GM23338 (cell line): ENCODE results near the gene SMYD3. TPM values are rescaled to one million over a fixed set of nuclear protein-coding genes. Genes with fewer than 3 reads are reported as not detected.
"Not testable (repeated sequence)": the region's sequence is repeated elsewhere in the genome, so short reads cannot be mapped to it uniquely, and the experiment has no call there.

ENCODE experiments used
- ATAC-seq: fragments of 200-7000 bp; cut with Tn5 transposase; 3 replicates; pipeline ENCODE4 v1.9.1; 2020
- DNase-seq: peaks from one replicate; pipeline ENCODE4 v3.0.0-alpha.2; 2015; ENCODE audit warnings: low spot score
- H2AFZ ChIP-seq: fragments of 200-600 bp; sonication (generic); 2 replicates; pipeline ENCODE4 v1.8.0; 2016; ENCODE audit warnings: antibody characterized with exemption, mild to moderate bottlenecking, moderate library complexity
- H3F3A ChIP-seq: fragments of 200-600 bp; sonication (generic); replicated peaks from 2 replicates; pipeline ENCODE4 v1.8.0; 2017; ENCODE audit warnings: antibody characterized with exemption, mixed run types, low read depth
- H3K27ac ChIP-seq: fragments of 200-600 bp; sonication (generic); 2 replicates; pipeline ENCODE4 v1.6.1; 2016; ENCODE audit warnings: low read depth
- H3K27me3 ChIP-seq: fragments of 200-600 bp; sonication (generic); 2 replicates; pipeline ENCODE4 v1.8.0; 2016; ENCODE audit warnings: mild to moderate bottlenecking, mixed run types, moderate library complexity; ENCODE audit not compliant: insufficient read depth
- H3K36me3 ChIP-seq: fragments of 200-600 bp; sonication (generic); 2 replicates; pipeline ENCODE4 v1.8.0; 2016; ENCODE audit warnings: mild to moderate bottlenecking; ENCODE audit not compliant: insufficient read depth
- H3K4me1 ChIP-seq: fragments of 200-600 bp; sonication (generic); 2 replicates; pipeline ENCODE4 v1.8.0; 2016; ENCODE audit warnings: mild to moderate bottlenecking, moderate library complexity; ENCODE audit not compliant: insufficient read depth
- H3K4me2 ChIP-seq: fragments of 200-600 bp; sonication (generic); 2 replicates; pipeline ENCODE4 v1.7.1; 2017; ENCODE audit warnings: mixed run types
- H3K4me3 ChIP-seq: fragments of 200-600 bp; sonication (generic); 2 replicates; pipeline ENCODE4 v1.6.1; 2016; ENCODE audit warnings: mixed run types
- H3K79me2 ChIP-seq: fragments of 200-600 bp; sonication (generic); replicated peaks from 2 replicates; pipeline ENCODE4 v1.8.0; 2017; ENCODE audit warnings: mild to moderate bottlenecking; ENCODE audit not compliant: insufficient read depth
- H3K9me2 ChIP-seq: fragments of 200-600 bp; sonication (generic); 2 replicates; pipeline ENCODE4 v1.8.0; 2017; ENCODE audit not compliant: insufficient read depth
- H4K20me1 ChIP-seq: fragments of 200-600 bp; sonication (generic); replicated peaks from 2 replicates; pipeline ENCODE4 v1.8.0; 2017; ENCODE audit warnings: mild to moderate bottlenecking; ENCODE audit not compliant: insufficient read depth
- H3K27ac Mint-ChIP-seq: 2 replicates; pipeline ENCODE4 v1.8.0; 2020; ENCODE audit warnings: inconsistent platforms, mild to moderate bottlenecking, moderate library complexity, mixed read lengths
- H3K27me3 Mint-ChIP-seq: 3 replicates; pipeline ENCODE4 v1.8.0; 2022; ENCODE audit warnings: low read depth, mild to moderate bottlenecking, moderate library complexity, mixed read lengths, inconsistent platforms; ENCODE audit not compliant: insufficient read depth, poor library complexity
- H3K36me3 Mint-ChIP-seq: 3 replicates; pipeline ENCODE4 v1.8.0; 2021; ENCODE audit warnings: low read depth, mild to moderate bottlenecking, inconsistent platforms, moderate library complexity, mixed read lengths
- H3K4me1 Mint-ChIP-seq: 3 replicates; pipeline ENCODE4 v1.8.0; 2020; ENCODE audit warnings: mild to moderate bottlenecking, inconsistent platforms, mixed read lengths
- H3K4me3 Mint-ChIP-seq: 3 replicates; pipeline ENCODE4 v1.8.0; 2021; ENCODE audit warnings: moderate library complexity, mild to moderate bottlenecking, inconsistent platforms, mixed read lengths
- H3K9me3 Mint-ChIP-seq: 3 replicates; pipeline ENCODE4 v1.8.0; 2020; ENCODE audit warnings: moderate library complexity, mild to moderate bottlenecking, inconsistent platforms, mixed read lengths
- EZH2 ChIP-seq: fragments of 200-600 bp; sonication (generic); IDR thresholded peaks from one replicate; pipeline ENCODE4 v1.8.0; 2017; ENCODE audit warnings: antibody characterized with exemption, mild to moderate bottlenecking, low read depth; ENCODE audit not compliant: unreplicated experiment
- EZH2phosphoT487 ChIP-seq: fragments of 200-600 bp; sonication (generic); IDR thresholded peaks from one replicate; pipeline ENCODE4 v1.8.1; 2018; ENCODE audit warnings: antibody characterized with exemption; ENCODE audit not compliant: unreplicated experiment
- JUNB ChIP-seq: IDR thresholded peaks from one replicate; pipeline ENCODE4 v1.6.1; 2016; ENCODE audit warnings: antibody characterized with exemption; ENCODE audit not compliant: unreplicated experiment
- NANOG ChIP-seq: IDR thresholded peaks from 2 replicates; pipeline ENCODE4 v1.6.1; 2016; ENCODE audit warnings: antibody characterized with exemption, borderline replicate concordance
- POLR2AphosphoS5 ChIP-seq: IDR thresholded peaks from 2 replicates; pipeline ENCODE4 v1.6.1; 2016; ENCODE audit warnings: antibody characterized with exemption, low read depth
- STAT1 ChIP-seq: IDR thresholded peaks from one replicate; pipeline ENCODE4 v1.6.1; 2016; ENCODE audit warnings: antibody characterized with exemption; ENCODE audit not compliant: unreplicated experiment
- ZNF114 ChIP-seq: fragments of 250-450 bp; sonication (Bioruptor Pico); IDR thresholded peaks from 2 replicates; pipeline ENCODE4 v1.5.0; 2020; ENCODE audit warnings: mild to moderate bottlenecking, moderate library complexity
- polyA plus RNA-seq: library from polyadenylated mRNA; unstranded; fragments of >200 nt; fragmentation: Nextera tagmentation; extraction: Ambion mirVana; gene quantifications from 2 replicates; pipeline ENCODE4 v1.2.1, GENCODE V29; 2016
- total RNA-seq: library from RNA; depleted of rRNA; stranded (reverse); fragments of >200 nt; shearing (Covaris generic); gene quantifications from 2 replicates; pipeline ENCODE4 v1.2.3, GENCODE V29; 2014
- TF ChIP-seq, protein P1 (sequence below): IDR thresholded peaks from 2 replicates; pipeline ENCODE4 v1.6.1; 2016; ENCODE audit warnings: antibody characterized with exemption
- TF ChIP-seq, protein P2 (sequence below), 2 experiments: fragments of 200-600 bp in 1 of 2; sonication (generic) in 1 of 2; conservative IDR thresholded peaks; 2 replicates each; pipeline versions ENCODE4 v1.5.1 to v1.6.1; 2016 to 2017; ENCODE audit warnings: antibody characterized with exemption in 2 of 2, low read depth in 2 of 2, mild to moderate bottlenecking in 2 of 2, moderate library complexity in 1 of 2
- TF ChIP-seq, protein P3 (sequence below): IDR thresholded peaks from one replicate; pipeline ENCODE4 v1.6.1; 2018; ENCODE audit warnings: antibody characterized with exemption; ENCODE audit not compliant: unreplicated experiment

The SMYD3 gene
- total and polyA plus RNA-seq, 2 experiments from 2014 or later: 31.8 to 34.4 TPM

DNA sequence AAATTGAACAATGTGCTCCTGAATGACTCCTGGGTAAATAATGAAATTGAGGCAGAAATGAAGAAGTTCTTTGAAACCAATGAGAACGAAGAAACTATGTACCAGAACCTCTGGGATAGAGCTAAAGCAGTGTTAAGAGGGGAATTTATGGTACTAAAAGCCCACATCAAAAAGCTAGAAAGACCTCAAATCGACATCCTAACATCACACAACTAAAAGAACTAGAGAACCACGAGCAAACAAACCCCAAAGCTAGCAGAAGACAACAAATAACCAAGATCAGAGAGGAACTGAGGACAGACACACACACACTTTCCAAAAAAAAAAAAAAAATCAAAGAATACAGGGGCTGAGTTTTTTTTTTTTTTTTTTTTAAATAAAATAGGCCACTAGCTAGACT, 564.2 kb downstream of the SMYD3 start:
- no peaks in the 10 kb centered on the region for H3F3A ChIP-seq
- no peak for TF ChIP-seq EZH2phosphoT487
- TF ChIP-seq, protein P1, sequence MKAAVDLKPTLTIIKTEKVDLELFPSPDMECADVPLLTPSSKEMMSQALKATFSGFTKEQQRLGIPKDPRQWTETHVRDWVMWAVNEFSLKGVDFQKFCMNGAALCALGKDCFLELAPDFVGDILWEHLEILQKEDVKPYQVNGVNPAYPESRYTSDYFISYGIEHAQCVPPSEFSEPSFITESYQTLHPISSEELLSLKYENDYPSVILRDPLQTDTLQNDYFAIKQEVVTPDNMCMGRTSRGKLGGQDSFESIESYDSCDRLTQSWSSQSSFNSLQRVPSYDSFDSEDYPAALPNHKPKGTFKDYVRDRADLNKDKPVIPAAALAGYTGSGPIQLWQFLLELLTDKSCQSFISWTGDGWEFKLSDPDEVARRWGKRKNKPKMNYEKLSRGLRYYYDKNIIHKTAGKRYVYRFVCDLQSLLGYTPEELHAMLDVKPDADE: no peak
- no peak for TF ChIP-seq JUNB
- TF ChIP-seq EZH2: no peak
- no peak for TF ChIP-seq POLR2AphosphoS5
- TF ChIP-seq ZNF114 (CRISPR knock-in tag): no peak
- H3K9me3 Mint-ChIP-seq: peaks cover 20% of the 10 kb centered on the region; the same call in 2 of the 3 replicates
- H3K36me3 ChIP-seq: no peaks in the 10 kb centered on the region
- no peak overlapping the region for H3K4me3 ChIP-seq
- H4K20me1 ChIP-seq: no peaks in the 10 kb centered on the region
- H3K4me1 Mint-ChIP-seq: peaks cover 14% of the 10 kb centered on the region
- no peaks in the 10 kb centered on the region for H3K79me2 ChIP-seq
- no peaks in the 10 kb centered on the region for H3K9me2 ChIP-seq
- H3K27me3 ChIP-seq: no peaks in the 10 kb centered on the region
- H3K36me3 Mint-ChIP-seq: peaks cover 7% of the 10 kb centered on the region; the same call in 1 of the 3 replicates
- peaks cover 8% of the 10 kb centered on the region for H3K27me3 Mint-ChIP-seq
- H3K27ac Mint-ChIP-seq: no peak overlapping the region
- no peak for ATAC-seq
- no peak for DNase-seq
- no peak overlapping the region for H3K4me2 ChIP-seq
- H3K27ac ChIP-seq: no peak overlapping the region
- peaks cover 3% of the 10 kb centered on the region; the same call in 1 of the 2 replicates for H3K4me1 ChIP-seq
- no peak overlapping the region for H3K4me3 Mint-ChIP-seq
- H2AFZ ChIP-seq: no peak overlapping the region

DNA sequence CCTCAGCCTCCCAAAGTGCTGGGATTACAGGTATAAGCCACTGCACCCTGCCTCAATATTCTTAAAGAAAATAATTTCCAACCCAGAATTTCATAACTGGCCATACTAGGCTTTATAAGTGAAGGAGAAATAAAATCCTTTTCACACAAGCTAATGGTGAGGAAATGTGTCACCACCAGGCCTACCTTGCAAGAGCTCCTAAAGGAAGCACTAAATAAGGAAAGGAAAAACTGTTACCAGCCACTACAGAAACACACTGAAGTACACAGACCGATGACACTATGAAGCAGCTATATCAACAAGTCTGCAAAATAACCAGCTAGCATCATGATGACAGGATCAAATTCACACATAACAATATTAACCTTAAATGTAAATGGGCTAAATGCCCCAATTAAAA, 565.3 kb downstream of the SMYD3 start:
- H4K20me1 ChIP-seq, H3K36me3 ChIP-seq, H3K4me3 Mint-ChIP-seq, H3K27ac ChIP-seq, ATAC-seq, H3K4me3 ChIP-seq, H3K27me3 ChIP-seq, H3K4me1 ChIP-seq, H3K4me2 ChIP-seq, H3K27me3 Mint-ChIP-seq, H3K27ac Mint-ChIP-seq, H3K36me3 Mint-ChIP-seq, H3F3A ChIP-seq, H3K79me2 ChIP-seq, H3K9me2 ChIP-seq, H2AFZ ChIP-seq, DNase-seq: not testable (repeated sequence)
- H3K4me1 Mint-ChIP-seq: peaks cover 14% of the 10 kb centered on the region
- peaks cover 20% of the 10 kb centered on the region; the same call in 2 of the 3 replicates for H3K9me3 Mint-ChIP-seq

DNA sequence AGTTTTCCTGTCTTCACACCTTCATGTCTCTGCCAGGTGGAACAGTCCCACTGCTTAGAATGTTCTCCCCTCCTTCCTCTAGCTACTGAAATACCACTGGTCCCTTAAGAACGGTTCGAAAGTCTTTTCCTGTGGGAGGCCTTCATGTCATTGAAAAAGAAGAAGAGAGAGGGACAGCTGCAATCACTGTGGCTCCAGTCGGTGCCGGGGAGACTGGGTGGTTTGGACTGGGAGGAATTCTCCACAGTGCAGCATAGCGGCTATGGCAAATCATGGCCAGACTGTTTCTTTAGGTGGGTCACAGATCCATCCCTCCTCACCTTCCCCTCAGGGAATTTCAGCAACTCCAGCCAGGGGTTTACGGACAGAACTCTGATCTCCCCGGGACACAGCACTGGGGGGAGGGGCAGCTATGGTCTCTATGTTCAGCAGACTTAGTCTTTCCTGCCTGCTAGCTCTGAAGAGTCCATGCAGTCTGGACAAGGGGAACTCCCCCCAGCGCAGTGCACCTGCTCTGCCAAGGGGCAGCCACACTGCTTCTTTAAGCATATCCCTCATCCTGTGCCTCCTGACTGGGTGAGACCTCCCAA, 567.2 kb downstream of the SMYD3 start:
- no peaks in the 10 kb centered on the region for H3K36me3 ChIP-seq
- H3K27ac Mint-ChIP-seq: no peak overlapping the region
- no peaks in the 10 kb centered on the region for H3K27me3 ChIP-seq
- H3K36me3 Mint-ChIP-seq: 0 out of 3 replicates have a peak, but pooled peaks cover 2% of the 10 kb centered on the region
- DNase-seq: peak; percentile 22
- no peaks in the 10 kb centered on the region for H3F3A ChIP-seq
- H3K79me2 ChIP-seq: no peaks in the 10 kb centered on the region
- no peak overlapping the region for H2AFZ ChIP-seq
- H3K4me3 Mint-ChIP-seq: no peak overlapping the region
- ATAC-seq: peak; percentile 55; the same call in 2 of the 3 replicates
- H3K4me1 ChIP-seq: peaks cover 10% of the 10 kb centered on the region
- peaks cover 16% of the 10 kb centered on the region for H3K4me1 Mint-ChIP-seq
- H3K9me3 Mint-ChIP-seq: peaks cover 10% of the 10 kb centered on the region; the same call in 2 of the 3 replicates
- H3K4me2 ChIP-seq: no peak overlapping the region
- no peak overlapping the region for H3K4me3 ChIP-seq
- no peaks in the 10 kb centered on the region for H3K9me2 ChIP-seq
- no peaks in the 10 kb centered on the region for H4K20me1 ChIP-seq
- peaks cover 8% of the 10 kb centered on the region for H3K27me3 Mint-ChIP-seq
- H3K27ac ChIP-seq: no peak overlapping the region
- TF ChIP-seq POLR2AphosphoS5 (no peak), JUNB (no peak), NANOG (no peak), ZNF114 (CRISPR knock-in tag) (no peak), STAT1 (no peak)
- TF ChIP-seq, protein P1: no peak
- TF ChIP-seq, protein P2, sequence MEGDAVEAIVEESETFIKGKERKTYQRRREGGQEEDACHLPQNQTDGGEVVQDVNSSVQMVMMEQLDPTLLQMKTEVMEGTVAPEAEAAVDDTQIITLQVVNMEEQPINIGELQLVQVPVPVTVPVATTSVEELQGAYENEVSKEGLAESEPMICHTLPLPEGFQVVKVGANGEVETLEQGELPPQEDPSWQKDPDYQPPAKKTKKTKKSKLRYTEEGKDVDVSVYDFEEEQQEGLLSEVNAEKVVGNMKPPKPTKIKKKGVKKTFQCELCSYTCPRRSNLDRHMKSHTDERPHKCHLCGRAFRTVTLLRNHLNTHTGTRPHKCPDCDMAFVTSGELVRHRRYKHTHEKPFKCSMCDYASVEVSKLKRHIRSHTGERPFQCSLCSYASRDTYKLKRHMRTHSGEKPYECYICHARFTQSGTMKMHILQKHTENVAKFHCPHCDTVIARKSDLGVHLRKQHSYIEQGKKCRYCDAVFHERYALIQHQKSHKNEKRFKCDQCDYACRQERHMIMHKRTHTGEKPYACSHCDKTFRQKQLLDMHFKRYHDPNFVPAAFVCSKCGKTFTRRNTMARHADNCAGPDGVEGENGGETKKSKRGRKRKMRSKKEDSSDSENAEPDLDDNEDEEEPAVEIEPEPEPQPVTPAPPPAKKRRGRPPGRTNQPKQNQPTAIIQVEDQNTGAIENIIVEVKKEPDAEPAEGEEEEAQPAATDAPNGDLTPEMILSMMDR (conservative IDR thresholded peaks at IDR 0.05; ENCODE audit: low read depth in 2 of 2): no peak
- TF ChIP-seq, protein P3, sequence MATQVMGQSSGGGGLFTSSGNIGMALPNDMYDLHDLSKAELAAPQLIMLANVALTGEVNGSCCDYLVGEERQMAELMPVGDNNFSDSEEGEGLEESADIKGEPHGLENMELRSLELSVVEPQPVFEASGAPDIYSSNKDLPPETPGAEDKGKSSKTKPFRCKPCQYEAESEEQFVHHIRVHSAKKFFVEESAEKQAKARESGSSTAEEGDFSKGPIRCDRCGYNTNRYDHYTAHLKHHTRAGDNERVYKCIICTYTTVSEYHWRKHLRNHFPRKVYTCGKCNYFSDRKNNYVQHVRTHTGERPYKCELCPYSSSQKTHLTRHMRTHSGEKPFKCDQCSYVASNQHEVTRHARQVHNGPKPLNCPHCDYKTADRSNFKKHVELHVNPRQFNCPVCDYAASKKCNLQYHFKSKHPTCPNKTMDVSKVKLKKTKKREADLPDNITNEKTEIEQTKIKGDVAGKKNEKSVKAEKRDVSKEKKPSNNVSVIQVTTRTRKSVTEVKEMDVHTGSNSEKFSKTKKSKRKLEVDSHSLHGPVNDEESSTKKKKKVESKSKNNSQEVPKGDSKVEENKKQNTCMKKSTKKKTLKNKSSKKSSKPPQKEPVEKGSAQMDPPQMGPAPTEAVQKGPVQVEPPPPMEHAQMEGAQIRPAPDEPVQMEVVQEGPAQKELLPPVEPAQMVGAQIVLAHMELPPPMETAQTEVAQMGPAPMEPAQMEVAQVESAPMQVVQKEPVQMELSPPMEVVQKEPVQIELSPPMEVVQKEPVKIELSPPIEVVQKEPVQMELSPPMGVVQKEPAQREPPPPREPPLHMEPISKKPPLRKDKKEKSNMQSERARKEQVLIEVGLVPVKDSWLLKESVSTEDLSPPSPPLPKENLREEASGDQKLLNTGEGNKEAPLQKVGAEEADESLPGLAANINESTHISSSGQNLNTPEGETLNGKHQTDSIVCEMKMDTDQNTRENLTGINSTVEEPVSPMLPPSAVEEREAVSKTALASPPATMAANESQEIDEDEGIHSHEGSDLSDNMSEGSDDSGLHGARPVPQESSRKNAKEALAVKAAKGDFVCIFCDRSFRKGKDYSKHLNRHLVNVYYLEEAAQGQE: no peak
